Measurements from ENCODE around the gene FAM83G. TPM values are rescaled to one million over a fixed set of nuclear protein-coding genes. Genes with fewer than 3 reads are reported as not detected.

Gene FAM83G
- total RNA-seq, 2 experiments from 2014 or later, result 2.9 to 3.0 TPM

GRCh38 chr17:18966831-18967624, 37.5 kb downstream of the FAM83G start:
- Histone ChIP-seq H3K27ac (ENCODE audit: low read depth in 1 of 2, low read length in 2 of 2) (no peak overlapping the region), H3K4me1 (ENCODE audit: insufficient read depth, low read length) (peaks cover 19% of the 10 kb centered on the region), H3K36me3 (ENCODE audit: insufficient read depth, low read length) (peaks cover 2% of the 10 kb centered on the region), H3K4me3 (ENCODE audit: low read length) (no peak overlapping the region), H3K27me3 (ENCODE audit: control insufficient read depth in 1 of 2, insufficient read depth in 2 of 2, low read length in 2 of 2) (no peaks in the 10 kb centered on the region), H3K9me3 (ENCODE audit: control insufficient read depth in 1 of 2, insufficient read depth in 1 of 2, low read length in 2 of 2) (no peaks in the 10 kb centered on the region)
- H3K36me3 Mint-ChIP-seq (ENCODE audit: low read depth), result peaks cover 6% of the 10 kb centered on the region
- intact Hi-C loops (cut with DNase I, micrococcal nuclease), result loop anchor here in 1 of 2 experiments (5.0 kb wide), 1 partner anchor 40 kb away; no protein-coding TSS in a partner anchor
- no peaks in the 10 kb centered on the region for H3K27me3 Mint-ChIP-seq
- ATAC-seq (ENCODE audit: poor library complexity) (no peak), DNase-seq (no peak)
- H3K27ac Mint-ChIP-seq, result no peak overlapping the region
- no peak overlapping the region for H3K4me3 Mint-ChIP-seq
- H3K9me3 Mint-ChIP-seq, result no peaks in the 10 kb centered on the region
- H3K4me1 Mint-ChIP-seq (ENCODE audit: low read depth), result peaks cover 14% of the 10 kb centered on the region
- no peak for TF ChIP-seq CTCF (IDR thresholded peaks at IDR 0.05)
- POLR2A ChIA-PET, result no interaction called here
- CTCF ChIA-PET, result interaction anchor here (0.5 kb wide), 1 partner anchor 86 kb away, joined by 3 read pairs; no protein-coding TSS in a partner anchor

- no peaks in the 10 kb centered on the region for H3K9me3 Mint-ChIP-seq
- CTCF ChIA-PET, result no interaction called here
- no peak for DNase-seq
- no peaks in the 10 kb centered on the region for H3K27me3 Mint-ChIP-seq
- no peak overlapping the region for H3K27ac Mint-ChIP-seq
- H3K4me3 Mint-ChIP-seq, result no peak overlapping the region
- H3K27ac ChIP-seq (ENCODE audit: low read depth in 1 of 2, low read length in 2 of 2), result no peak overlapping the region
- no peaks in the 10 kb centered on the region for H3K36me3 ChIP-seq (ENCODE audit: insufficient read depth, low read length)
- intact Hi-C loops (cut with DNase I, micrococcal nuclease), result loop anchor here in 1 of 2 experiments (5.0 kb wide), 1 partner anchor 42 kb away; no protein-coding TSS in a partner anchor
- no peaks in the 10 kb centered on the region for H3K9me3 ChIP-seq (ENCODE audit: control insufficient read depth in 1 of 2, insufficient read depth in 1 of 2, low read length in 2 of 2)
- TF ChIP-seq CTCF (IDR thresholded peaks at IDR 0.05), result no peak
- H3K27me3 ChIP-seq (ENCODE audit: control insufficient read depth in 1 of 2, insufficient read depth in 2 of 2, low read length in 2 of 2), result no peaks in the 10 kb centered on the region
- peaks cover 6% of the 10 kb centered on the region for H3K36me3 Mint-ChIP-seq (ENCODE audit: low read depth)
- H3K4me1 Mint-ChIP-seq (ENCODE audit: low read depth), result peaks cover 18% of the 10 kb centered on the region
- no peak for ATAC-seq (ENCODE audit: poor library complexity)
- peaks cover 26% of the 10 kb centered on the region for H3K4me1 ChIP-seq (ENCODE audit: insufficient read depth, low read length)
- H3K4me3 ChIP-seq (ENCODE audit: low read length), result no peak overlapping the region
- POLR2A ChIA-PET, result no interaction called here
These were observed 38.9 kb downstream of the FAM83G start for GRCh38 chr17:18965530-18966236.

- peaks cover 14% of the 10 kb centered on the region for H3K4me1 Mint-ChIP-seq (ENCODE audit: low read depth)
- H3K27ac Mint-ChIP-seq, result no peak overlapping the region
- CTCF ChIA-PET, result no interaction called here
- Histone ChIP-seq H3K9me3 (ENCODE audit: control insufficient read depth in 1 of 2, insufficient read depth in 1 of 2, low read length in 2 of 2) (no peaks in the 10 kb centered on the region), H3K4me3 (ENCODE audit: low read length) (no peak overlapping the region), H3K27ac (ENCODE audit: low read depth in 1 of 2, low read length in 2 of 2) (no peak overlapping the region), H3K4me1 (ENCODE audit: insufficient read depth, low read length) (peaks cover 27% of the 10 kb centered on the region), H3K27me3 (ENCODE audit: control insufficient read depth in 1 of 2, insufficient read depth in 2 of 2, low read length in 2 of 2) (no peaks in the 10 kb centered on the region), H3K36me3 (ENCODE audit: insufficient read depth, low read length) (no peaks in the 10 kb centered on the region)
- no peaks in the 10 kb centered on the region for H3K27me3 Mint-ChIP-seq
- no peaks in the 10 kb centered on the region for H3K36me3 Mint-ChIP-seq (ENCODE audit: low read depth)
- H3K9me3 Mint-ChIP-seq, result no peaks in the 10 kb centered on the region
- no peak for TF ChIP-seq CTCF (IDR thresholded peaks at IDR 0.05)
- DNase-seq, result no peak
- intact Hi-C loops (cut with DNase I, micrococcal nuclease), result no loop called here
- POLR2A ChIA-PET, result no interaction called here
- no peak overlapping the region for H3K4me3 Mint-ChIP-seq
- no peak for ATAC-seq (ENCODE audit: poor library complexity)
These were observed 40.0 kb downstream of the FAM83G start for GRCh38 chr17:18964550-18964949.
